Loucy (cell line): Measurements from ENCODE around the gene CREG1.

ENCODE experiments used
- H2AFZ ChIP-seq: fragments of 200-600 bp; sonication (generic); 2 replicates; pipeline ENCODE4 v1.6.0; 2016; ENCODE audit warnings: antibody characterized with exemption, mild to moderate bottlenecking, low read length, moderate library complexity
- H3F3A ChIP-seq: fragments of 200-600 bp; 2 replicates; pipeline ENCODE4 v1.6.0; 2016; ENCODE audit warnings: antibody characterized with exemption, low read depth, mild to moderate bottlenecking
- H3K27me3 ChIP-seq: fragments of 200-600 bp; sonication (generic); 2 replicates; pipeline ENCODE4 v1.6.1; 2014; ENCODE audit warnings: low read length, mild to moderate bottlenecking; ENCODE audit not compliant: insufficient read depth, poor library complexity, severe bottlenecking
- H3K36me3 ChIP-seq: fragments of 200-600 bp; sonication (generic); 2 replicates; pipeline ENCODE4 v1.6.1; 2016; ENCODE audit warnings: low read length; ENCODE audit not compliant: insufficient read depth
- H3K4me1 ChIP-seq: fragments of 200-600 bp; sonication (generic); 2 replicates; pipeline ENCODE4 v1.5.1; 2014; ENCODE audit warnings: low read length, mild to moderate bottlenecking; ENCODE audit not compliant: insufficient read depth, poor library complexity, severe bottlenecking
- H3K4me2 ChIP-seq: fragments of 200-600 bp; sonication (generic); 2 replicates; pipeline ENCODE4 v1.6.0; 2014; ENCODE audit warnings: antibody characterized with exemption, low read length, low read depth, mild to moderate bottlenecking; ENCODE audit not compliant: poor library complexity, severe bottlenecking
- H3K4me3 ChIP-seq: fragments of 200-600 bp; sonication (generic); 2 replicates; pipeline ENCODE4 v1.5.1; 2014; ENCODE audit warnings: low read length, mild to moderate bottlenecking, mixed read lengths; ENCODE audit not compliant: poor library complexity, severe bottlenecking
- H3K79me2 ChIP-seq: fragments of 200-600 bp; sonication (generic); 2 replicates; pipeline ENCODE4 v1.6.1; 2014; ENCODE audit warnings: low read length; ENCODE audit not compliant: insufficient read depth
- H3K9ac ChIP-seq: fragments of 200-600 bp; sonication (generic); 2 replicates; pipeline ENCODE4 v1.6.0; 2014; ENCODE audit warnings: mild to moderate bottlenecking, low read depth, low read length, moderate library complexity; ENCODE audit not compliant: poor library complexity, severe bottlenecking
- H3K9me2 ChIP-seq: fragments of 200-600 bp; sonication (generic); replicated peaks from 2 replicates; pipeline ENCODE4 v1.6.1; 2016; ENCODE audit warnings: low read depth, low read length, mixed read lengths
- H3K9me3 ChIP-seq: fragments of 200-600 bp; sonication (generic); 2 replicates; pipeline ENCODE4 v1.6.1; 2014; ENCODE audit warnings: mild to moderate bottlenecking, antibody characterized with exemption, low read length, low read depth; ENCODE audit not compliant: insufficient read depth
- H4K20me1 ChIP-seq: fragments of 200-600 bp; sonication (generic); 2 replicates; pipeline ENCODE4 v1.6.0; 2014; ENCODE audit warnings: antibody characterized with exemption, low read length, mild to moderate bottlenecking; ENCODE audit not compliant: insufficient read depth, poor library complexity, severe bottlenecking
- CTCF ChIP-seq: fragments of 200-600 bp; sonication (generic); conservative IDR thresholded peaks from 2 replicates; pipeline ENCODE4 v1.5.1; 2014; ENCODE audit warnings: mild to moderate bottlenecking, antibody characterized with exemption, low read length
- EZH2phosphoT487 ChIP-seq: fragments of 200-600 bp; IDR thresholded peaks from 2 replicates; pipeline ENCODE4 v1.6.1; 2018; ENCODE audit warnings: antibody characterized with exemption, mild to moderate bottlenecking, moderate library complexity, borderline replicate concordance

CREG1 gene

DNA sequence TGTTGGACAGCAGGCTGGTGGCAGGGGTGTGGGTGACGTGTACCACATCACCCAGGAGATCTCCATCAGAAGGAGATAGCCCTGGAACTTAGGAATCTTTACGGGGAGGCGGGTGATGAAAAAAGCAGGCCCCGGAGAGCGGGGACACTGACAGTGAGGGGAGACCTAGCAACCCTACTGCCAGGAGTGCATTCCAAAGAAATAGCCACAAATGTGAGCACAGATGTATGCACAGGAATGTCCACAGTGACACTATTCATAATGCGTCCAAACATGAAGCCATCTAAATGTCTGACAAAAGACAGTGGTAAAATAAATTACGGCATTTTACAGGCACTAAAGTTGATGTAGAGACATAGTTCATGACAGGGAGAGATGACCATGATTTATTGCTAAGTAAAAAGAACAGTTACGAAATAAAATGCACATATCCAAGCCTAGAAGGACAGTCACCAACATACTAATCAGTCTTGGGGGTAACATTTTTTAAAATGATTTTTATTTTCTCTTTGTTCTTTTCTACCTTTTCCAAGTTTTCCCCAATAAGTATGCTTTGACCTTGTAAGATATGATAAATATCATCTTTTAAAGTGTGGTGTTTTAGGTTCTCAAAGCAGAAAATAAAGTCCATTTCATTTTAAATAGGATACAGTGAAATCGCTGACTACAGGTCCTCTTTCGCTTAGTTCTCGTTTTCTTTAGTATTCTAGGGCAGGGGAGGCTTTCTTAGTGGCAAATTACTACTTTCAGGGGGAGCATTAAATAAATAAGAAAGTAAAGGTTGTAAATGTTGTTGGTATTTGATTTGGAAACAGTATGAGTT, 56.6 kb downstream of the CREG1 start:
- H4K20me1 ChIP-seq = peaks cover 43% of the 10 kb centered on the region
- peaks cover 14% of the 10 kb centered on the region for H3K4me1 ChIP-seq
- peaks cover 60% of the 10 kb centered on the region; the same call in 1 of the 2 replicates for H3K36me3 ChIP-seq
- H3K27me3 ChIP-seq = no peaks in the 10 kb centered on the region
- peaks cover 99% of the 10 kb centered on the region for H3K79me2 ChIP-seq
- H2AFZ ChIP-seq = no peak overlapping the region
- no peak overlapping the region for H3K4me3 ChIP-seq
- no peaks in the 10 kb centered on the region for H3F3A ChIP-seq
- H3K9ac ChIP-seq = no peak overlapping the region
- no peaks in the 10 kb centered on the region for H3K9me3 ChIP-seq
- no peaks in the 10 kb centered on the region for H3K9me2 ChIP-seq
- H3K4me2 ChIP-seq = no peak overlapping the region
- TF ChIP-seq CTCF = no peak
- TF ChIP-seq EZH2phosphoT487 = no peak

DNA sequence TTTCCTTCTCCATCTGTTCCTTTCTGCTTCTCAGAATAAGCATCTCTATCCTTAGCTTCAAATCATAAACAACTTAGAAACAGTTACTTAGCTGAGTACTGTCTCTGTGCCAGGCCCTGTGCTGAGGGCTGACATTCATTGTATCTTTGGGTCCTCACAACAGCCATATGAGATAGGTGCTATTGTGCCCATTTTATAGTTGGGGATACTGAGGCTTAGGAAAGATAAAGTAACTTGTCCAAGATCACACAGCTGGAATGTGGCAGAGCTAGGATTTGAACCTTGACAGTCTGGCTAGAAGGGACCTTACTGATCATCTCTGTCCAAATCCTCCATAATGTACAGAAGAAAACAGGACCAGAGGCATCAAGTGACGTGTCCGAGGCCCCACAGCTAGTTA, 60.2 kb downstream of the CREG1 start:
- Histone ChIP-seq H2AFZ (no peak overlapping the region), H3K4me3 (no peak overlapping the region), H3K4me2 (no peak overlapping the region), H3K9ac (no peak overlapping the region), H3K9me2 (no peaks in the 10 kb centered on the region), H4K20me1 (peaks cover 48% of the 10 kb centered on the region), H3K4me1 (peaks cover 4% of the 10 kb centered on the region), H3K79me2 (peaks cover 96% of the 10 kb centered on the region), H3K27me3 (no peaks in the 10 kb centered on the region), H3K9me3 (no peaks in the 10 kb centered on the region), H3K36me3 (peaks cover 49% of the 10 kb centered on the region; the same call in 1 of the 2 replicates), H3F3A (no peaks in the 10 kb centered on the region)
- no peak for TF ChIP-seq CTCF
- TF ChIP-seq EZH2phosphoT487 = no peak

DNA sequence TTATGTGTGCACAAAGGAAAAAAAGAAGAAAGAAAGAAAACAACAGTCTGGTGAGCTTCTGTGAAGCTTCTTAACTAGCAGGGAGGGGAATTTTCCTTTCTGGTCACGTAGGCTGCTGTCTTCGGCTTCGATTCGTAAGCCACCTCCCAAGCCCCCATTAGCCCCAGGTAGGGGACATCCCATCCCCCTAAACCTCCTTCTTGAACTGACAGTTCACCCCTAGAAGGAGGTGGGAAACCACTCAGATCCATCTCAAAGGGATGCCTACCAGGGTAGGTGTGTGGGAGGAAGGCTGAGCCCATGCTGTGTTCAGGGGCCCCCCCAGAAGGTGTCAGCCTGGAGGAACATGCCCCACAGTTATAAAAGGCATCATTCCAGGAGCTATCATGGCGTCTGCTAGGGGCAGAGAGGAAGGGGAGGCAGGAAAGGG, 61.1 kb downstream of the CREG1 start:
- H3F3A ChIP-seq = no peaks in the 10 kb centered on the region
- H4K20me1 ChIP-seq = peaks cover 49% of the 10 kb centered on the region
- no peak overlapping the region for H3K4me3 ChIP-seq
- H2AFZ ChIP-seq = no peak overlapping the region
- H3K79me2 ChIP-seq = peaks cover 96% of the 10 kb centered on the region
- no peak overlapping the region for H3K9ac ChIP-seq
- H3K27me3 ChIP-seq = no peaks in the 10 kb centered on the region
- TF ChIP-seq CTCF (no peak), EZH2phosphoT487 (no peak)
- peaks cover 49% of the 10 kb centered on the region; the same call in 1 of the 2 replicates for H3K36me3 ChIP-seq
- no peaks in the 10 kb centered on the region for H3K9me3 ChIP-seq
- H3K4me2 ChIP-seq = no peak overlapping the region
- peaks cover 4% of the 10 kb centered on the region for H3K4me1 ChIP-seq
- H3K9me2 ChIP-seq = no peaks in the 10 kb centered on the region
